Heart left ventricle (tissue), 13 donors: ENCODE data around the gene MPP3.

ENCODE experiments used
- CTCF ChIP-seq, 12 donors: fragments of 200-600 bp; sonication (generic) in 4 of 12; IDR thresholded peaks; one replicate each; pipeline versions ENCODE4 v1.5.0 to v1.8.0; 2018 to 2022; ENCODE audit warnings: antibody characterized with exemption in 12 of 12, mild to moderate bottlenecking in 5 of 12
- POLR2A ChIP-seq, 2 donors: fragments of 450-650 bp; IDR thresholded peaks; one replicate each; pipeline ENCODE4 v1.6.1; 2017; ENCODE audit warnings: antibody characterized with exemption in 2 of 2, mild to moderate bottlenecking in 2 of 2, moderate library complexity in 2 of 2
- donor health status: ischemic (EF 13 %, LVEDD 7.1; RV severe dilation, severe dysfunction).
- donor health status: DM: no; HTN: yes; CAD: no.
- donor health status: DM: no; HTN: no; CAD: no.
- donor health status: ischemic (EF 25% LVEDD 6.9; RV normal size, moderate dysfunction).
- donor health status: ischemic (EF 25% LVEDD 5.7; RV mildly dilated, moderate dysfunction).
- donor health status: ischemic (EF 35%, LVEDD 5.7; RV mildly dilated, moderate dysfunction).
- donor health status: nonischemic (EF 11% LVEDD 7.7; RV severe dilation, severe dysfunction).
- donor health status: DM: yes; HTN: yes; CAD: no.
- donor health status: PGD.
- donor health status: ischemic (EF 29% LVEDD 5.4; RV normal size, mild dysfunction).
- donor health status: nonischemic (EF 23%, LVEDD 6.1; RV moderate dilation, normal function).

DNA sequence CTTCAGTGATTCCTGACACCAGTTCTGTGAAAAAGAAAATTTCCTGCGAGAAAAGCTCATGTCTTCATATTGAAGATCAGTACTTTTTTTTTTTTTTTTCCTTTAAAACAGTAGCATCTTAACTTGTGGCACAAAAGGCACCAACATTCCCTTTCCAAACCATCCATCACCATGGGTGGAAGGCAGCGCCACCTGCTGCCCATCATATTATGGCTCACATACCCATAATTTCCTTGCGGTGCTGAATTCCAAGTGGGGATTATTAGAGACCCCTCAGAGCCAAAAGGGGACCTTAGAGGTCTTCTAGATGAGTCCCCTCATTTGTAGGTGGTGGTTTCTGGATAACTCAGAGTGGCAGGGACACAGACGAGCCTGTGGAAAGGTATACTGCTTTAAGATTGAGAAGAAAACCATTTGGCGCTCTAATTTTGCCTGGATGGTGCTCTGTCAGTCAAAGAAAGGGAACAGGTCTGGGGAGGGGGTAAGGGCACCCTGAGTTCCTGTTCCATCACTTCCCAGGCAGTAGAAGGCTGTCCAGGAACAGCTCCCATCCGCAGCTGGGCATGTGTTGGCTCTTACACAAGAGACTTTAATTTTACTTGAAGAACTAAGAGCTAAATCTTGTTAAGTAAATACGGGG, 66.4 kb downstream of the MPP3 start:
- TF ChIP-seq CTCF (IDR thresholded peaks at IDR 0.05) (peak; percentile 60 to 90 (median 78)), POLR2A (IDR thresholded peaks at IDR 0.05) (no peak)
